Measurements from ENCODE around the gene EFCC1. TPM values are rescaled to one million over a fixed set of nuclear protein-coding genes. Genes with fewer than 3 reads are reported as not detected.

The EFCC1 gene
- total RNA-seq, 1 experiment from 2014 or later, result 1.0 TPM

DNA sequence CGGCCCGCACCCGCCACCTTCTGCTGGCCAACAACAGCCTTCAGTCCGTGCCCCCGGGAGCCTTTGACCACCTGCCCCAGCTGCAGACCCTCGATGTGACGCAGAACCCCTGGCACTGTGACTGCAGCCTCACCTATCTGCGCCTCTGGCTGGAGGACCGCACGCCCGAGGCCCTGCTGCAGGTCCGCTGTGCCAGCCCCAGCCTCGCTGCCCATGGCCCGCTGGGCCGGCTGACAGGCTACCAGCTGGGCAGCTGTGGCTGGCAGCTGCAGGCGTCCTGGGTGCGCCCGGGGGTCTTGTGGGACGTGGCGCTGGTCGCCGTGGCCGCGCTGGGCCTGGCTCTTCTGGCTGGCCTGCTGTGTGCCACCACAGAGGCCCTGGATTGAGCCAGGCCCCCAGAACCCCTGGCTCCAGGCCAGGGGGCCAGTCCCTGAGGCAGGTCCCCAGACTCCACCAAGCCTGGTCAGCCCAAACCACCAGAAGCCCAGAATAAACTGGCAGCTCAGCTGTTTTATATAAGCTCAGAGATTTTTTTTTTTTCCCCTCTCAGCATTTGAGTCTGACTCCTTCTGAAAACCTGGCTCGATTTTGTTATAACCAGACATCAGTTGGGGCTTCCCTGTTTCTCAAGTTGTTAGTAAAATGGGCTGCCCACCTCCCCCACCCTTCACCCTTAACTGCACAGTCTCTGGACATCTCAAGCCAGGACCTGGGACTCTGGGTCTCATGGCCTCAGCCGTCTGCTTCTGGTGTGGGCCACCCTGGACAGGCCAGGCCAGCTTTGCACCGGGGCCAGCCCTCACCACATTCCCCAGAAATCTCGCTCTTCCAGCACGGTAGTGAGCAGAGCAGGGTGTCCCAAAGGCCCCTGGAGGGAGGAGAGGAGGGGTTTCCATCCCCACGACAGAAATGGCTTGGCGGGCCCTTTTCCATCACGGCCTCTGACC, 61.1 kb downstream of the EFCC1 start:
- no peak overlapping the region for H3K4me2 ChIP-seq (ENCODE audit: low read length)
- intact Hi-C loops (cut with micrococcal nuclease), result no loop called here
- CTCF ChIA-PET, result interaction anchor here (1.3 kb wide), 1 partner anchor 8 kb away, joined by 5 read pairs; no protein-coding TSS in a partner anchor
- H3K9ac ChIP-seq (ENCODE audit: low read length), result no peak overlapping the region
- no peaks in the 10 kb centered on the region for H3K4me1 ChIP-seq (ENCODE audit: control insufficient read depth in 1 of 2, insufficient read depth in 2 of 2, low read length in 2 of 2)
- H3K79me2 ChIP-seq (ENCODE audit: insufficient read depth, low read length), result no peaks in the 10 kb centered on the region
- no peak for ATAC-seq
- no peaks in the 10 kb centered on the region for H3K36me3 ChIP-seq (ENCODE audit: control insufficient read depth in 1 of 2, insufficient read depth in 2 of 2, low read length in 2 of 2)
- no peaks in the 10 kb centered on the region for H3K9me3 ChIP-seq (ENCODE audit: control insufficient read depth in 1 of 2, insufficient read depth in 1 of 2, low read depth in 1 of 2, low read length in 2 of 2)
- POLR2A ChIA-PET, result no interaction called here
- no peak overlapping the region for H2AFZ ChIP-seq (ENCODE audit: low read depth, low read length, poor library complexity, severe bottlenecking)
- no peaks in the 10 kb centered on the region for H3K27me3 ChIP-seq (ENCODE audit: insufficient read depth, low read length)
- no peak for DNase-seq (ENCODE audit: low read depth, low spot score)
- TF ChIP-seq JUND (IDR thresholded peaks at IDR 0.05) (no peak), SIN3A (IDR thresholded peaks at IDR 0.05; ENCODE audit: low read depth) (no peak), EGR1 (IDR thresholded peaks at IDR 0.05; ENCODE audit: low read depth) (no peak), ZFX (IDR thresholded peaks at IDR 0.05) (no peak), EZH2phosphoT487 (IDR thresholded peaks at IDR 0.05; ENCODE audit: borderline replicate concordance) (no peak), REST (IDR thresholded peaks at IDR 0.05; ENCODE audit: low read depth) (no peak), CBX3 (IDR thresholded peaks at IDR 0.05; ENCODE audit: low read depth) (no peak), CTCF (IDR thresholded peaks at IDR 0.05 in 2 of 3, conservative IDR thresholded peaks at IDR 0.05 in 1 of 3; ENCODE audit: borderline replicate concordance in 1 of 3, insufficient read depth in 1 of 3, low read depth in 2 of 3, low read length in 2 of 3) (no peak), ELF1 (IDR thresholded peaks at IDR 0.05; ENCODE audit: borderline replicate concordance, low read depth) (no peak), CEBPB (IDR thresholded peaks at IDR 0.05; ENCODE audit: low read depth) (no peak), POLR2A (IDR thresholded peaks at IDR 0.05; ENCODE audit: borderline replicate concordance, extremely low read depth, insufficient read depth, insufficient read length) (no peak), ZNF274 (IDR thresholded peaks at IDR 0.05; ENCODE audit: low read depth, low read length) (no peak)
- TF ChIP-seq, protein P1, sequence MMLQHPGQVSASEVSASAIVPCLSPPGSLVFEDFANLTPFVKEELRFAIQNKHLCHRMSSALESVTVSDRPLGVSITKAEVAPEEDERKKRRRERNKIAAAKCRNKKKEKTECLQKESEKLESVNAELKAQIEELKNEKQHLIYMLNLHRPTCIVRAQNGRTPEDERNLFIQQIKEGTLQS (IDR thresholded peaks at IDR 0.05), result no peak
- no peaks in the 10 kb centered on the region for H3K9me2 ChIP-seq (ENCODE audit: insufficient read depth)
- RAD21 ChIA-PET (ENCODE audit: low non-redundant PET in 1 of 2, low total read pairs in 2 of 2, uncharacterized antibody in 2 of 2, unreplicated experiment in 2 of 2), result no interaction called here
- no peak overlapping the region for H3K27ac ChIP-seq (ENCODE audit: low read depth, low read length)
- H3K4me3 ChIP-seq (replicated peaks in 1 of 2; ENCODE audit: low read depth in 1 of 2, low read length in 2 of 2), result no peak overlapping the region
- no peaks in the 10 kb centered on the region for H4K20me1 ChIP-seq (ENCODE audit: insufficient read depth)
- no TSS peak for BruUV-seq (replicated peaks)
